Femur (tissue), 1 donor: ENCODE measurements around the gene TMEM95.
A peak's percentile ranks its signal among the peaks of the same experiment; 100 is the strongest.
"Not testable (repeated sequence)": the region's sequence is repeated elsewhere in the genome, so short reads cannot be mapped to it uniquely, and the experiment has no call there.

ENCODE experiments used
- DNase-seq: peaks from one replicate; pipeline ENCODE4 v3.0.0-alpha.2; 2017

TMEM95 gene

DNA sequence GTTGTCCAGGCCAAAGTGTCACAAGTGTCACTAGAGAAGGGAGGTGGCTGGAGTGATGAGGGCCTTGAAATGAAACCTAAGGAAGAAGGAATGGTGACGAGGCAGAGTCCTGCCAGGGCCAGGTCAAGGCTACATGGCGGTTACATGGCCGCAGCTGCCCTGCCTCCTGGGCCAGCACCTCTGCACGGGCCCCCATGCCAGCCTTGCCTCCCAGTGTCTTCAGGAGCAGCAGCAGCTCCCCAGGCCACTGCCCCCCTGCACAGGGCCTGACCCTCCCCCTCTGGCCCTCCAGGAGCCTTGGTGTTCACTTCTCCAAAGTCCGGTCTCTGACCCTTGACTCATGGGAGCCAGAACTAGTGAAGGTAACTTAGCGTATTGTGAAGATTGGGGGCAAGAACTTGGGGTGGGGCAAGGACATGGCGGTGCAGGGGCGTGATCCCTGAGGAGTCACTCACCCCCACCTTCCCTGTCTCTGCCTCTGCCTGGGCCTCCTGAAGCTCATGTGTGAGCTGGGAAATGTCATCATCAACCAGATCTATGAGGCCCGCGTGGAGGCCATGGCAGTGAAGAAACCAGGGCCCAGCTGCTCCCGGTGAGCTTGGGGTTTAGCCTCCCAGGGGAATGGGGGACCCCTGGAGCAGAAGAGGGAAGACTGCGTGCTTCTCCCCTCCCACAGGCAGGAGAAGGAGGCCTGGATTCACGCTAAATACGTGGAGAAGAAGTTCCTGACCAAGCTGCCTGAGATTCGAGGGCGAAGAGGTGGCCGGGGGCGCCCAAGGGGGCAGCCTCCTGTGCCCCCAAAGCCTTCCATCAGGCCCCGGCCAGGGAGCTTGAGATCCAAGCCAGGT is 7.1 kb upstream of the TMEM95 start:
- DNase-seq: no peak

DNA sequence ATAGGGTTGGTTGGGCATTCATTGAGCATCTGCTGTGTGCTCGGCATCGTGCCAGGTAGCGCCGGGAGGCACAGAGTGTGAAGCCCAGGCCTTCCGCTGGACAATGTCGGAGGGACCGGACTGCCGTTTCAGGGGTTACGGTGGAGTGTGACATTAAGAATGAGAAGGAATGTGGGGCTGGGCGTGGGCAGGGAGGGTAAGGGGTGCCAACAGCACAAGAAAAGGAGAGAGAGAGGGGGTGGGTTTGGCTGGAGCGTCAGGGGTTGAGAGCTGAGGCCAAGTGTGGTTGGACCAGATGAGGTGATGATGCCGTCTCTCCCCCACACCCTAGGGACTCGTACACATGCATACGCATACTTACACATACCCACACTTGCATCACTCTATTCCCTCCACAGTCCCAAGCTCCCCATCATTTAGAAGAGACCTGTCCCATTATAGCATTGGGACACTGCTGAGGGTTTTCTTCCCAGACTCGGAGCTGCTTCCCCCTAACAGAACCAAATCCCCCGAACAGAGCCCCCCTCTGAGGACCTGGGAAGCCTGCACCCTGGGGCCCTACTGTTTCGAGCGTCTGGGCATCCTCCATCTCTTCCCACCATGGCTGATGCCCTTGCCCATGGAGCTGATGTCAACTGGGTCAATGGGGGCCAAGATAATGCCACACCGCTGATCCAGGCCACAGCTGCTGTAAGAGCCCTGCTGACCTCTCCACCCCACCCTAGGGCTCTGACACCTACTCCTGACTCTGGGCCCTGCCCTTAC is 6.3 kb upstream of the TMEM95 start:
- no peak for DNase-seq

DNA sequence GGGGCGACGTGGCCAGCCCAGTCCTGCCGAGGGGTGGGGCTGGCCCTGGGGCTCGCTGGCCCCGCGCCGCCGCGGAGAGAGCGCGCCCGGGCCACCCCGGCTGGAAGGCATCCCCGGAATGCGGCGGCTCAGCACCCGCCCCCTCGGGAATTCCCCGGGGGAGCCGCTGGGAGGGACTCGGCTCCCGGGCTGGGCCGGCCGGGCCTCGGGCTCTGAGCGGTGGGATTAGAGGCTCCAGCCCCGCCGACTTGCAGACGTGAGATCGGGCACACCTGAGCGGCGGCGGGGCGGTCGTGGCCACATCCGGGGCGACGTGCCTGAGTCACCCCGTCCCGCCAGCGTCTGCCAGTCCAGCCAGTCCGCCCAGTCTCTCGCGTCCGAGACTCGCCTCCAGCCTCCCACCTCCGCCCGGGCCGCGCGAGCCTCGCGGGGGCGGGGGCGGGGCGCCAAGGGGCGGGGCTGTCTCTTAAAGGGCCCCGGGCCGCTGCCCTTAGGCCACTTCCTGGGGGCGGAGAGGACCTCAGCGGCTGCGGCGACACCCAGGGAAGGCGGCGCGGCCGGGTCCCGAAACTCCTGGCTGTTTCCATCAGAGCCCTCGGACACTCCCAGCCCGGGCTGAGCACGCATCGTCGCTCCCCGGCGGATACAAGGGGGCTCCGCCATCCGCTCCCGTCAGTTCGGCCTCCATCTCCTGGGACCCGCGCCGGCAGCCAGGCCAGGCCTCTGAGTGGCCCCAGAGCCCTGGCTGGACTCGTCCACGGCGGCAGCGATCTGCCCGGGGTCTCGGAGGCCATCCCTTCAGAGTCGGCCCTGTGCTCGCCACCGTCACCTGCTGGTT is 3.1 kb upstream of the TMEM95 start, which contains the start of gene KCTD11:
KCTD11 (plus strand) TSS at position 498 of the 838 bp plus-strand sequence.
- peak; percentile 92 for DNase-seq

DNA sequence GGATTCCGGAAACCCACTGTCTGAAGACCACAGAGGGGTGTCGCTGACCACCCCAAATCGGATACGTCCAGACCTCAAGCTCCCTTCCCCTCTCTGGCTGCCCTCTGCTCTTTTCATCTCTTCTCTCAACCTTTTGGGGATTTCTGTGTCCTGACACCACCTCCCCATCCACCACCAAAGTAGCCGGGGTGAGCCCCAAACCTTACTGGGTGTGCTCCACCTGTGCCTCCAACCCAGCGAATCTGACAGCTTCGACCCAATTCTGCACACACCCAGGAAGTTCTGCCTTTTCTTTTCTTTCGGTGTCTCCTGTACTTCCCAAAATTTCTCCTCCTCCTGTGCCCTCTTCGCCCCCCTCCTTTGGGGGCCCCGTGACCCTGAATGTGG is 2.5 kb upstream of the TMEM95 start:
- DNase-seq: no peak

DNA sequence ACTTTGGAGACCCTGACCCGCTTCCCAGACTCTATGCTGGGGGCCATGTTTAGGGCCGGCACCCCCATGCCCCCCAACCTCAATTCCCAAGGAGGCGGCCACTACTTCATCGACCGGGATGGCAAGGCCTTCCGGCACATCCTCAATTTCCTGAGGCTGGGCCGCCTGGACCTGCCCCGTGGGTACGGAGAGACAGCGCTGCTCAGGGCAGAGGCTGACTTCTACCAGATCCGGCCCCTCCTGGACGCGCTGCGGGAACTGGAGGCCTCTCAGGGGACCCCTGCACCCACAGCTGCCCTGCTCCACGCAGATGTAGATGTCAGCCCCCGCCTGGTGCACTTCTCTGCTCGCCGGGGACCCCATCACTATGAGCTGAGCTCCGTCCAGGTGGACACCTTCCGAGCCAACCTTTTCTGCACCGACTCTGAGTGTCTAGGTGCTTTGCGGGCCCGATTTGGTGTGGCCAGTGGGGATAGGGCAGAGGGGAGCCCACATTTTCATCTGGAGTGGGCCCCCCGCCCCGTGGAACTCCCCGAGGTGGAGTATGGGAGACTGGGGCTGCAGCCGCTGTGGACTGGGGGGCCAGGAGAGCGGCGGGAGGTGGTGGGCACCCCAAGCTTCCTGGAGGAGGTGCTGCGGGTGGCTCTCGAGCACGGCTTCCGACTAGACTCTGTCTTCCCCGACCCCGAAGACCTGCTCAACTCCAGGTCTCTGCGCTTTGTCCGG is 1.9 kb upstream of the TMEM95 start:
- DNase-seq: no peak

DNA sequence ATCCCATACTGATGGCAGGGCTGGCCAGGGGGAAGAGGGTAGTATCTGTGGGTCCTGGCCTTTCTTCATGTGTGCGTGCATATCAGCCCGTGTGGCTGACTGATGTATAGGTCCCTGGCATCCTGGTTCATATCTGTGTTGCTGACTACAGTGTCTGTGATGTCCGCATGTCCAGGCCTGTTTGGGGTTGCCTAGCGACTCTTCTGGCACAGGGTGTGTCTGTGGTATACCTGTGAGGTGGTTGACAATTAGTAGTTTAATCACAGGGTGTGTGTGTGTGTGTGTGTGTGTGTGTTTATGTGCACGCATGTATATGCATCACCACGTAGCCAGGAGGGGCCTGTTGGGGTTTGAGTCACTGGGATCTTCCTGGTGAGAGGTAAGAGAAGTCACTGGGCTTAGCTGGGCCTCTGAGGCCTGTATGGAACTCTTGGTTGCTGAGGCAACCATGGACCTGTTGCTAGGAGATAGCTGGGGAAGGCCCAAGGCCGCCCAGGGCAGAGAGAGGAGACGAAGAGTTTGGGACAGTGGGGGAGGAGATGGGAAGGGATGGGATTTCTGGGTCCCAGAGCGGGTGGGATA is 603 bp upstream of the TMEM95 start:
- DNase-seq: no peak

DNA sequence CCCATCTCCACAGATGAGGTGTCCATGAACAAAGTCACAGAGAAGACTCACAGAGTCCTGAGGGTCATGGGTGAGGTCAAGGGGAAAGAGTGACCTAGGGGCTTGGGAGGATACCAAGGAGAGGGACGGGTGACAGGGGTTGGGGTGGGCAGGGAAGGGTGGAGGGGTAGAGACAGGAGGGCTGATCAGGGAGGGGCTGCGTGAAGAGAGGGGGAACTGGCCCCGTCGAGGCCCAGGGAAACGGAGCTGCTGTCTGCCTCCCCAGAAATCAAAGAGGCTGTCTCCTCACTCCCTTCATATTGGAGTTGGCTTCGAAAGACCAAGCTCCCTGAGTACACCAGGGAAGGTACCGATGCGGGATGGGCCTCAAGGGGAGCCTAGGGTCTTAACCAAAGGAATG is 617 bp downstream of the TMEM95 start:
- DNase-seq: no peak

DNA sequence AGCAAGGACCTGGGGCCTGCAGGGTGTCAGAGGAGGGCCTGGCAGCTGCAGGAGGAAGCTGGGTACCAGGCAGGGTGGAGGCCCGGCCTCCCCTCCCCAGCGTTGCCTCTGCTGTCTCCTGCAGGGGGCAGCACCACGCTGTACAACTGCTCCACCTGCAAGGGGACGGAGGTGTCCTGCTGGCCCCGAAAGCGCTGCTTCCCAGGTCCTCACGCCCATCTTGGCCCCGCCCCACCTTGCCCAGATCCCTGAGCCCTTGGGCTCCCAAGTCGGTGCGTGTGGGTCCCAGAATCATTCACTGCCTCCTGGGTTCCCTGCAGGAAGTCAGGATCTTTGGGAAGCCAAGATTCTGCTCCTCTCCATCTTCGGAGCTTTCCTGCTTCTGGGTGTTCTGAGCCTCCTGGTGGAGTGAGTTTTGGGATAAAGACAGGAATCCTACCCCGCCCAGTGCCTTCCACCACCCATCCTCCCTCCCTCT is 1.2 kb downstream of the TMEM95 start:
- peak; percentile 84 for DNase-seq

DNA sequence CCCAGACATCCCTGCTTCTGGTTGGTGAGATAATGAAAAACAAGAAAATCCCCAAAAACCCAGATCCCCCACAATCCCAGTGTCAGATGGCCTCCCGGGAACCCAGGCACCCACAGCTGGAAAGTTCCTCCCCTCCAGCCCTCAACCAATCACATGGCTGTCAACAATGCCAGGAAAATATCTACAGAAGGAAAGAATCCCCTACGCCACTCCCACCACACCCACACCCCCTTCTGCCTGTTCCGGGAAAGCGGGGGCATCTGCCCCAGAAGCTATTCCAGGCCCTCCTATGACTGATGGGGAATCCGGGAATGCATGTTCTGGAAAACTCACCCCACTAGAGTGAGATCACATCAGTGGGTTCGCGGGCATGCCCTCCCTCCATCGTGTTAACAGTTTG is 1.8 kb downstream of the TMEM95 start:
- DNase-seq: no peak

DNA sequence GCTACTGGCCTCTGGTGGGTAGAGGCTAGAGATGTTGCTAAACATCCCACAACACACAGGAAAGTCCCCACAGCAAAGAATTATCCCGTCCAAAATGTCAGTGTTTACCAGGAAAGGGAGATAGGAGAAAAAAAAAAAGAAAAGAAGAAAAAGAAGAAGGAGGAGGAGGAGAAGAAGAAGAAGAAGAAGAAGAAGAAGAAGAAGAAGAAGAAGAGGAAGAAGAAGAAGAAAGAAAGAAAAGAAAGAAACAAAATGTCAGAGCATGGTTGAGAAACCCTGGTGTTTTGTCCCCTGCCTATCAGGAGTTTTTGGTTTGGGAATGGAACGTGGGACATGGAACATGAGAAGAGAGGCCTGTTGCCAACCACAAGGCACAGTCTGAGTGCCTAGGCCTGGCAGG is 2.4 kb downstream of the TMEM95 start:
- no peak for DNase-seq

DNA sequence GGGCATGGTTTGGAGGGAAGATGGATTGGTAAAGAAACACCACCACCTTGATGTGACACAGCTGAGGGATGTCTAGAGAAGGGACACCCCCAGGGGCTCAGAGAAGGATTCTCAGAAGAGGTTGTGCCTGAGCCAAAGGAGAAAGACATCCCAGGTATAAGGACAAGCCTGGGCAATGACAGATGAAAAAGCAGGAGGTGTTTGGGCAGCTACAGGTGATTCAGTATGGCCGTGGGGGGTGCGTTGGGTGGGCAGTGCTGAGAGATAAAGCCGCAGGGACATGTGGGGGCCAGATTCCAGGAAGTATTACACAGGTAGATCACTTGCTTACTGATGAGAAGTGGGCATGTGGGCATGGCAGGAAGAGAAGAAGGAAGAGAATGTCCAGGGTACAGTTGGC is 7.0 kb downstream of the TMEM95 start:
- DNase-seq: no peak

DNA sequence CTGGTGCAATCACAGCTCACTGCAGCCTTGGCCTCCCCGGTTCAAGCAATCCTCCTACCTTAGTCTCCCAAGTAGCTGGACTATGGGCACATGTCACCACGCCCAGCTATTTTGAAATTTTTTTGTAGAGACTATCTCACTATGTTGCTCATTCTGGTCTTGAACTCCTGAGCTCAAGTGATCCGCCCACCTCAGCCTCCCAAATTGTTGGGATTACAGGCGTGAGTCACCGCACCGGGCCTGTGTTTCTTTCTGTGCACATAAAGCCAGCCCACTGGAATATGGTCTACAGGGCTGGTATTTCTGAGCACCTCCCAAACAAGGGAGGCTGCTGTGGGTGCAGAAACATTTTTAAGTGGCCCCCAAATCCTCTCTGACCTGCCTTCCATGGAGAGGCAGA is 8.4 kb downstream of the TMEM95 start:
- no peak for DNase-seq

DNA sequence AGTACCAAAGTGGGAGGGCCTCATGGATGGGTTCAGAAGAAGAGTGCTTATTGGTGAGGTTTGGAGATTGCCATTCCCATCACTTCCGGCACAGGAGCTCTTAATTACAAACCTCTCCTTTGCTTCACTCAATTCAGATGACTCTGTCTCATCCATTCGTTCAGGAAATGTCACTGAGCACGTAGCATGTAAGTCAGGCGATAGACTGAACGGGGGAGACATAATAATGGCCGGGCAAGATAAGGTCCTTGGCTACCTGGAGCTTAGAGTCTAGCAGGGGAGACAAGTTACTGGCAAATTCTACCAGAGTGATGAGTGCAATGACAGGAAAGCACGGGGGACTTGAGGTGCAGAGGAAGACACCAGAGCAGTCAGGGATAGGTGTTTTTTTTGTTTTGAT is 11.0 kb downstream of the TMEM95 start:
- not testable (repeated sequence) for DNase-seq

DNA sequence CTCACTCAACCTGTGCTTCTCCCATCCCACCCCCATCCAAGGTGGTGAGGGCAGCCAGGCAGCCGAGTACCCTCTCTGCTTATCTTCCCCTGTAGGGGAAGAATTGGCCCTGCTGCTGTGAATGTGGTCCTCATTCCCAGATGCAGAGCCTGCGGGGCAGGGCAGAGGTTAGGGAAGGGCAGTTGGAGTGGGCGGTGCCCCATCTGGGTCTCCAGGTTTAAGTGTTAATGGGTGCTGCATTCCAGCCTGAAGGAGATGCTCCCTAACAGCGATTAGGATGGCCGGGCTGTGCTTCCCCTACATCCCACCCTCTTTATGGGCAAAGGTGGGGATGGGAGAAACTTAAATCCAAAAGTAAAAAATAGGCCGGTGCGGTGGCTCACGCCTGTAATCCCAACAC is 12.1 kb downstream of the TMEM95 start:
- DNase-seq: no peak

DNA sequence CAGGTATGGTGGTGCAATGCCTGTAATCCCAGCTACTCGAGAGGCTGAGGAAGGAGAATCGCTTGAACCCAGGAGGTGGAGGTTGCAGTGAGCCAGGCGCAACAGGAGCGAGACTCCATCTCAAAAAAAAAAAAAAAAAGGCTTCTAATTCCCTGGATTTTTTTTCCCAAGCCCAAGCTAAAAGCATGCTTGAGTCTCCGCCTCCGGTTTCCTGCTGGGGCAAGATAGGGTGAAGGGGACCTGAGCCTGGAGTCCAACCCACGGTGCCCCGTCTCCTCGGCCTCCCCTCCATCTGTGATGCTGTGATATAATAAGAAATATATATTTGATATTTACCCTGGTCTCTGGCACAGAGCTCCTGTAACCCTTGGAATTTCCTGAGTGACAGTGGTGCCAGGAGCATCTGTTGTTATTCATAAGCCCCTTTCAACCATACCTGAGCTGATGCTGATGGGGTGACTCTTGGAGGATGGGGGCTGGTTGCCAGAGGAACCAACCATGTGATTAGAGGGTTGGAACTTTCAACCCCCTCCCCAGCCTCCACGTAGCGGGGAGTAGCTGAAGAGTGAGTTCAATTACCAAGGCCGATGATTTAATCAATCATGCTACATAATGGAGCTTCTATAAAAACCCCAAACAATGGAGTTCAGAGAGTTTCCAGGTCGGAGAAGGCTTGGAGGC is 13.1 kb downstream of the TMEM95 start:
- no peak for DNase-seq

DNA sequence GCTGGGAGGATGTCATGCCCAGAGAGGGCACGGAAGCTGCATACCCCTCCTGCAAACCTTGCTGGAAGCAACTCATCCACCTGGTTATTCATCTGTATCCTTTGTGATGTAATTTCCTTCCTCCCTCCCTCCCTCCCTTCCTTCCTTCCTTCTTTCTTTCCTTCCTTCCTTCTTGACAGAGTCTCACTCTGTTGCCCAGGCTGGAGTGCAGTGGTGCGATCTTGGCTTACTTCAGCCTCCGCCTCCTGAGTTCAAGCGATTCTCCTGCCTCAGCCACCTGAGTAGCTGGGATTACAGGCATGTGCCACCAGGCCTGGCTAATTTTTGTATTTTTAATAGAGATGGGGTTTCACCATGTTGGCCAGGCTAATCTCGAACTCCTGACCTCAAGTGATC is 13.6 kb downstream of the TMEM95 start:
- DNase-seq: not testable (repeated sequence)

DNA sequence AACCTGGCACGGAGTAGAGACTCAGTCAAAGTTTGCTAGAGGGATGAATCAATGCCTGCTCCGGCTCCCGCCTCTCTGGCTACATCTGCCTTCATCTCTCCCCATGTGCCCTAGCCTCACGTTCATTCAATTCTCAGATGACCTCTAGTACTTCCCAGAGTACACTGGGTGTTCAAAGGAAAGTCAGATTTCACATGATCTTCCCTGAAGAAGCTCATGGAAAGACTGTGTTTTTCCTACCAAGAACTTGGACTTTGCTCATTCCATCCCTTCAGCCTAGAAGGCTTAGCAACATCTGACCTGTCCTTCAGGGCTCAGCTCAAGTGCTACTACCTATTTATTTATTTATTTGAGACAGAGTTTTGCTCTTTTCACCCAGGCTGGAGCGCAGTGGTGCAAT is 14.9 kb downstream of the TMEM95 start:
- DNase-seq: no peak

DNA sequence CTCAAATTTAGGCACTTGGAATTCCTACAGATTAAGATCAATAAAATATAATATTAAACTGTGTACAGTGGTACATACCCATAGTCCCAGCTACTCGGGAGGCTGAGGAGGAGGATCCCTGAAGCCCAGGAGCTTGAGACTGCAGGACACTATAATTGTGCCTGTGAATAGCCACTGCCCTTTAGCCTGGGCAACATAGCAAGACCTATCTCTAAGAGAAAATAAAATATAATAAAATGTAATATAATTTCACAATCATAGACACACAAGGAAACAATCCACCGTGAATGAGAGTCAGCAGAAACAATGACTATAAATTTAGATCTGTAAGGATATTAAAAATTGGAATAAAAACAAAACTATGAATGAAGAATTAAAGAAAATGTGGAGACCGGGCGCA is 15.9 kb downstream of the TMEM95 start:
- DNase-seq: no peak

DNA sequence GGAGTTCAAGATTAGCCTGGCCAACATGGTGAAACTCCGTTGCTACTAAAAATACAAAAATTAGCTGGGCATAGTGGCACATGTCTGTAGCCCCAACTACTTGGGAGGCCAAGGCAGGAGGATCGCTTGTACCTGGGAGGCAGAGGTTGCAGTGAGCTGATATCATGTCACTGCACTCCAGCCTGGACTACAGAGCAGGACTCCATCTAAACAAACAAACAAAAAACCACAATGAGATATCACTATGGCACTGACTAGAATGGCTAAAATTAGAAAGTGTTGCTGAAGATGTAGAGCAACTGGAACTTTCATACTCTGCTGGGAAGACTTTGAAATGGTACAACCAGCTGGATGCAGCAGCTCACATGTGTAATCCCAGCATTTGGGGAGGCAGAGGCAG is 19.4 kb downstream of the TMEM95 start:
- DNase-seq: no peak

DNA sequence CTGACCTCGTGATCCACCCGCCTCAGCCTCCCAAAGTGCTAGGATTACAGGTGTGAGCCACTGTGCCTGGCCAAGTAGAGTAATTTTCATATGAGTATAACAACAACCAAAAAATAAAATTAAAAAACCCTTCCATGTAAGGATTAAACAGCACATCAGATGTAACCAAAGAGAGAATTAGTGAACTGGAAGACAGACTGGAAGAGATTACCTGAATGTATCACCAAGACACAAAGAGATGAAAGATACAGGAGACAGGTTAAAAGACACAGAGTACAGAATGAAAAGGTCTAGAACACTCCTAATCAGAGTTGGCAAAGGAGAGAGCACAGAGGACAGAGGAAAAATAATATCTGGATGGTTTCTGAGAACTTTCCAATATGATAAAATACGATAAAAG is 24.2 kb downstream of the TMEM95 start:
- DNase-seq: no peak

DNA sequence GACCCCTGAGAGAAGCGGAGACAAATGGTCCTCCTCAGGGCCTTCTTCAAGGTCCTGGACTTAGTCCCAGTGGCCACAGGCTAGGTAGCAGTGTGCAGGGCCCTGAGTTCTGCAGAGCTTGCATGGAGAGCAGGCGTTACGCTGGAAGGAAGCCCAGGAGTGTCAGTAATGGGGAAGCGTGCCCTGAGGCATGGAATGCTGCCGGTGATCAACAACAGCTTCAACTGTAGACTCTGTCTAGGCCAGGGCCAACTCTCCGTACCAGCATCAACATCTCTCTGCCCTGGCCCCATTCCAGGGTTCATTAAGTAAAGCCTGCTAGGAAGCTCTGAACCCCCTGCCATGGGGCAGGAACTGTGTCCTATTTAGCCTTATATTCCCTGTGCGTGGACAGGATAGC is 25.4 kb downstream of the TMEM95 start:
- DNase-seq: peak; percentile 55
